H9 (cell line): Measurements from ENCODE around the gene GDF15. TPM values are rescaled to one million over a fixed set of nuclear protein-coding genes. Genes with fewer than 3 reads are reported as not detected.
A peak's percentile ranks its signal among the peaks of the same experiment; 100 is the strongest.

Experiments used
- DNase-seq: peaks from one replicate; pipeline ENCODE4 v3.0.0-alpha.2; 2017
- H2AFZ ChIP-seq: one replicate; pipeline ENCODE4 v1.6.1; 2013; ENCODE audit warnings: mild to moderate bottlenecking, low read length, control low read depth, moderate library complexity
- H2AK5ac ChIP-seq: 2 replicates; pipeline ENCODE4 v1.6.1; 2013; ENCODE audit warnings: low read length, control low read depth, mixed read lengths; ENCODE audit not compliant: insufficient read length
- H2BK120ac ChIP-seq: one replicate; pipeline ENCODE4 v1.6.1; 2013; ENCODE audit warnings: low read depth, mild to moderate bottlenecking, low read length, control low read depth, inconsistent platforms; ENCODE audit not compliant: poor library complexity, severe bottlenecking
- H2BK12ac ChIP-seq: 2 replicates; pipeline ENCODE4 v1.6.1; 2013; ENCODE audit warnings: low read length, control low read depth, mixed read lengths, low read depth; ENCODE audit not compliant: insufficient read length
- H2BK15ac ChIP-seq: 2 replicates; pipeline ENCODE4 v1.6.1; 2013; ENCODE audit warnings: low read depth, low read length, control low read depth
- H2BK20ac ChIP-seq: one replicate; pipeline ENCODE4 v1.6.1; 2013; ENCODE audit warnings: low read depth, mild to moderate bottlenecking, low read length, control low read depth, inconsistent platforms; ENCODE audit not compliant: poor library complexity, severe bottlenecking
- H2BK5ac ChIP-seq: 2 replicates; pipeline ENCODE4 v1.6.1; 2013; ENCODE audit warnings: low read length, control low read depth, mixed read lengths; ENCODE audit not compliant: insufficient read length
- H3K14ac ChIP-seq: 2 replicates; pipeline ENCODE4 v1.6.1; 2013; ENCODE audit warnings: low read length, control low read depth; ENCODE audit not compliant: insufficient read depth
- H3K18ac ChIP-seq: 2 replicates; pipeline ENCODE4 v1.6.1; 2013; ENCODE audit warnings: low read depth, mild to moderate bottlenecking, mixed read lengths, low read length, control low read depth; ENCODE audit not compliant: insufficient read length
- H3K23ac ChIP-seq: 2 replicates; pipeline ENCODE4 v1.6.1; 2013; ENCODE audit warnings: low read length, control low read depth, mixed read lengths, low read depth; ENCODE audit not compliant: insufficient read length
- H3K23me2 ChIP-seq: 2 replicates; pipeline ENCODE4 v1.6.1; 2013; ENCODE audit warnings: low read depth, mild to moderate bottlenecking, mixed read lengths, low read length, control low read depth; ENCODE audit not compliant: insufficient read length, poor library complexity, severe bottlenecking
- H3K27ac ChIP-seq: 2 replicates; pipeline ENCODE4 v1.5.1; 2013; ENCODE audit warnings: low read length, control low read depth, mixed read lengths, low read depth; ENCODE audit not compliant: insufficient read length
- H3K27me3 ChIP-seq: 2 replicates; pipeline ENCODE4 v1.6.1; 2013; ENCODE audit warnings: low read length, control low read depth, inconsistent platforms; ENCODE audit not compliant: insufficient read depth
- H3K4ac ChIP-seq: 2 replicates; pipeline ENCODE4 v1.6.1; 2013; ENCODE audit warnings: low read depth, mild to moderate bottlenecking, control low read depth, inconsistent platforms, low read length, moderate library complexity
- H3K4me1 ChIP-seq: 2 replicates; pipeline ENCODE4 v1.6.1; 2013; ENCODE audit warnings: low read length, control low read depth, inconsistent platforms; ENCODE audit not compliant: insufficient read depth
- H3K4me2 ChIP-seq: 2 replicates; pipeline ENCODE4 v1.6.1; 2013; ENCODE audit warnings: low read length, control low read depth, mixed read lengths; ENCODE audit not compliant: insufficient read length, insufficient read depth
- H3K56ac ChIP-seq: 2 replicates; pipeline ENCODE4 v1.6.1; 2013; ENCODE audit warnings: low read depth, mild to moderate bottlenecking, mixed read lengths, low read length, control low read depth; ENCODE audit not compliant: insufficient read length
- H3K79me1 ChIP-seq: 2 replicates; pipeline ENCODE4 v1.6.1; 2013; ENCODE audit warnings: low read depth, mild to moderate bottlenecking, moderate library complexity, low read length, control low read depth, inconsistent platforms; ENCODE audit not compliant: insufficient read depth, poor library complexity, severe bottlenecking
- H3K79me2 ChIP-seq: 2 replicates; pipeline ENCODE4 v1.6.1; 2013; ENCODE audit warnings: low read length, control low read depth, inconsistent platforms; ENCODE audit not compliant: insufficient read depth
- H3K9ac ChIP-seq: 2 replicates; pipeline ENCODE4 v1.6.1; 2013; ENCODE audit warnings: low read length, control low read depth, mixed read lengths; ENCODE audit not compliant: insufficient read length; ENCODE audit errors: extremely low read depth
- H3K9me3 ChIP-seq: one replicate; pipeline ENCODE4 v1.6.1; 2013; ENCODE audit warnings: low read depth, low read length, inconsistent platforms; ENCODE audit not compliant: control insufficient read depth
- H3T11ph ChIP-seq: one replicate; pipeline ENCODE4 v1.6.1; 2013; ENCODE audit warnings: mild to moderate bottlenecking, low read length, control low read depth, inconsistent platforms
- H4K20me1 ChIP-seq: one replicate; pipeline ENCODE4 v1.6.1; 2013; ENCODE audit not compliant: control insufficient read depth, insufficient read length, insufficient read depth
- H4K5ac ChIP-seq: 2 replicates; pipeline ENCODE4 v1.6.1; 2013; ENCODE audit warnings: low read depth, mild to moderate bottlenecking, mixed read lengths, low read length, control low read depth; ENCODE audit not compliant: insufficient read length
- H4K8ac ChIP-seq: replicated peaks from 2 replicates; pipeline ENCODE4 v1.6.1; 2013; ENCODE audit warnings: low read length, control low read depth, mixed read lengths, low read depth; ENCODE audit not compliant: insufficient read length
- H4K91ac ChIP-seq: 2 replicates; pipeline ENCODE4 v1.6.1; 2013; ENCODE audit warnings: low read depth, mild to moderate bottlenecking, moderate library complexity, mixed read lengths, low read length, control low read depth; ENCODE audit not compliant: insufficient read length
- H3K27ac Mint-ChIP-seq, 3 experiments: 2 replicates in 2 of 3; 3 replicates in 1 of 3; pipeline ENCODE4 v1.8.0; 2020 to 2021; ENCODE audit warnings: mixed read lengths in 3 of 3, mild to moderate bottlenecking in 1 of 3, moderate library complexity in 1 of 3
- H3K27me3 Mint-ChIP-seq: 2 replicates; pipeline ENCODE4 v1.8.0; 2021; ENCODE audit warnings: low read depth, mild to moderate bottlenecking, moderate library complexity, mixed read lengths
- H3K36me3 Mint-ChIP-seq, 3 experiments: 2 replicates in 2 of 3; 3 replicates in 1 of 3; pipeline ENCODE4 v1.8.0; 2020 to 2021; ENCODE audit warnings: low read depth in 3 of 3, mixed read lengths in 3 of 3; ENCODE audit not compliant: insufficient read depth in 1 of 3
- H3K4me1 Mint-ChIP-seq, 2 experiments: 2 replicates each; pipeline ENCODE4 v1.8.0; 2020; ENCODE audit warnings: mixed read lengths in 2 of 2
- H3K4me3 Mint-ChIP-seq, 2 experiments: 2 replicates in 1 of 2; 3 replicates in 1 of 2; pipeline ENCODE4 v1.8.0; 2020 to 2021; ENCODE audit warnings: mild to moderate bottlenecking in 2 of 2, mixed read lengths in 2 of 2, moderate library complexity in 1 of 2
- H3K9me3 Mint-ChIP-seq, 2 experiments: 2 replicates in 1 of 2; 3 replicates in 1 of 2; pipeline ENCODE4 v1.8.0; 2020; ENCODE audit warnings: mild to moderate bottlenecking in 2 of 2, mixed read lengths in 2 of 2, moderate library complexity in 1 of 2
- CTCF ChIP-seq: fragments of 200-600 bp; sonication (generic); conservative IDR thresholded peaks from 3 replicates; pipeline ENCODE4 v1.8.0; 2021; ENCODE audit warnings: antibody characterized with exemption, mild to moderate bottlenecking
- WGBS: extraction: QIAGEN DNeasy Blood & Tissue Kit; methylation state at CpG from one replicate; pipeline ENCODE4 v1.1.7; 2013; ENCODE audit warnings: missing lambda C conversion rate, low lambda C conversion rate, mixed read lengths; ENCODE audit not compliant: insufficient read length; ENCODE audit errors: extremely low coverage; 5-methylcytosine and 5-hydroxymethylcytosine counted together
- total RNA-seq: library from RNA; stranded (reverse); gene quantifications from 2 replicates; pipeline ENCODE4 v1.2.1, GENCODE V29; 2021

The GDF15 gene
- total RNA-seq, 1 experiment from 2014 or later = 5.7 TPM

GRCh38 chr19:18368504-18369222 lies 17.3 kb upstream of the GDF15 start:
- no peaks in the 10 kb centered on the region for H3K27me3 ChIP-seq
- H4K20me1 ChIP-seq = no peaks in the 10 kb centered on the region
- no peak overlapping the region for H3K14ac ChIP-seq
- no peak overlapping the region for H3K9ac ChIP-seq
- H4K5ac ChIP-seq = no peak overlapping the region
- no peak overlapping the region for H3K4me2 ChIP-seq
- no peaks in the 10 kb centered on the region for H3K79me1 ChIP-seq
- no CpG with 5 or more reads among the region's 15 CpGs for WGBS
- no peak overlapping the region for H4K91ac ChIP-seq
- no peaks in the 10 kb centered on the region for H3K79me2 ChIP-seq
- no peak overlapping the region for H3T11ph ChIP-seq
- H3K9me3 Mint-ChIP-seq = no peaks in the 10 kb centered on the region; a peak in 2 of 5 replicates
- no peak overlapping the region for H2BK15ac ChIP-seq
- H2BK12ac ChIP-seq = no peak overlapping the region
- H3K27ac ChIP-seq = no peak overlapping the region
- H2BK120ac ChIP-seq = no peak overlapping the region
- H3K4me1 Mint-ChIP-seq = peaks cover 27 to 39% of the 10 kb centered on the region in 2 experiments
- no peak overlapping the region for H4K8ac ChIP-seq
- H3K18ac ChIP-seq = no peak overlapping the region
- H3K4ac ChIP-seq = no peak overlapping the region
- H2BK5ac ChIP-seq = no peak overlapping the region
- no peak overlapping the region for H3K4me3 Mint-ChIP-seq
- peak overlapping the region in 2 of 3 experiments; percentile 28 to 62; a peak in 2 of 7 replicates for H3K27ac Mint-ChIP-seq
- peaks cover 2% of the 10 kb centered on the region; the same call in 1 of the 2 replicates for H3K4me1 ChIP-seq
- H2BK20ac ChIP-seq = no peak overlapping the region
- H3K36me3 Mint-ChIP-seq = peaks cover 0 to 40% (median under 1%) of the 10 kb centered on the region in 3 experiments; a peak in 3 of 7 replicates
- H3K56ac ChIP-seq = no peak overlapping the region
- no peak overlapping the region for H2AK5ac ChIP-seq
- no peaks in the 10 kb centered on the region; the same call in 1 of the 2 replicates for H3K27me3 Mint-ChIP-seq
- no peak for TF ChIP-seq CTCF
- H3K9me3 ChIP-seq = no peaks in the 10 kb centered on the region
- H3K23ac ChIP-seq = no peak overlapping the region
- no peak for DNase-seq
- no peaks in the 10 kb centered on the region for H3K23me2 ChIP-seq
- no peak overlapping the region for H2AFZ ChIP-seq
